ENCODE results near the gene CYP46A1.

The CYP46A1 gene

DNA sequence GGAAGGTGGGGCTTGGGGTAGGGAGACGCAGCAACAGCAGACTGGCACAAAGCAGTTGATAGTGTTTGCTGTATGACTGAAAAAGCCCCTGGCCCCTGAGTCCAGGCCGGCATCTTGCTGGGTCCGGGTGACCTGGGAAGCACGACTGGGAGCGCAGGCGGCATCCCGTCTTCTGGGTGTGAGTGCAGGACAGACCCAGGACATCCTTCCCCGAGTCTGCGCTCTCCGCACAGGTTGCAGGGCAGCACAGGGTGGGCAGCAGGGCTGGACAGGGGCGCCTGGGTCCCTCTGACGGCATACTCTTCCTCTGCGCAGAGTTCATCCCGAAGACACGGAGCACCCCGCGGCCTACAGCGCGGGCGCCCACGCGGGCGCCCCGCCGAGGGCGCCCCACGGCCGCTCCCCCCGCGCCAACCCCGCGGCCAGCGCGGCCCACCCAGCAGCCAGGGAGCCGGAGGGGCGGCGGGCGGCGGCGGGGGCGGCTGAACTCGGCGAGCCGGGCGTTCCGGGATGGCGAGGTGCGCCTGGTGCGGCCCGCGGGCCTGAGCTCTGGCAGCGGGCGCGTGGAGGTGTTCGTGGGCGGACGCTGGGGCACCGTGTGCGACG, 9.2 kb upstream of the CYP46A1 start:
- no peak for DNase-seq

DNA sequence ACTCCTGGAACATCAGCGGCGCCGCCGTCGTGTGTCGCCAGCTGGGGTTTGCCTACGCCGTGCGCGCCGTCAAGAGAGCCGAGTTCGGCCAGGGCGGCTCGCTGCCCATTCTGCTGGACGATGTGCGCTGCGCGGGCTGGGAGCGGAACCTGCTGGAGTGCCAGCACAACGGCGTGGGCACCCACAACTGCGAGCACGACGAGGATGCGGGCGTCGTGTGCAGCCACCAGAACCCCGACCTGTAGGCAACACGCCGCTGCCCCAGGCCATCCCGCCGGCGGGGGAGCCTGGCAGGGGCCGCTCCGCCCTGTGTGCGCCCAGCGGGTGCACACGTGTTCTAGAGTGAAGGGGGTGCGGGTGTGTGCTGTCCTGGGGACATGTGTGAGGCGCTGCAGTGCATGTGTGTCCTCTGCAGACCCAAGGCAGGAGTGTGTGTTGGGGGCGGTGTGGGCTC, 8.7 kb upstream of the CYP46A1 start:
- DNase-seq = no peak

DNA sequence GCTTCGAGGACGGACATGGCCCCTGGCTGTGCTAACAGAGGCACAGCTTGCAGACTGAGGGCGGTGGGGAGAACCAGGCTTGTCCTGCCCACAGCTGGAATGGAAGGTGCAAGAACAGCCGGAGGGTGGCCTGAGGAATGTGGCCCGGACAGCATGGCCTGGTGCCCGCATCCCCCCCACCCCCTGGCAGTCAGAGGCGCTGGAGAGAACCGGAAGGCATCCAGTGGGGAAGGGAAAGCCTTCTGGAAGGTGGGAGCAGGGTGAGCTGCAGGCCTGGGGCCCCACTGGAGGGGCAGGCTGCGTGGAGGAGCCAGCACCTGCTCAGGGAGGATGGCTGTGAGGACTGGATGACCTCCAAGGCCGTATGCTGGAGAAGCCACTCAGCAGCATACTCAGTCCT, 8.1 kb upstream of the CYP46A1 start:
- no peak for DNase-seq

DNA sequence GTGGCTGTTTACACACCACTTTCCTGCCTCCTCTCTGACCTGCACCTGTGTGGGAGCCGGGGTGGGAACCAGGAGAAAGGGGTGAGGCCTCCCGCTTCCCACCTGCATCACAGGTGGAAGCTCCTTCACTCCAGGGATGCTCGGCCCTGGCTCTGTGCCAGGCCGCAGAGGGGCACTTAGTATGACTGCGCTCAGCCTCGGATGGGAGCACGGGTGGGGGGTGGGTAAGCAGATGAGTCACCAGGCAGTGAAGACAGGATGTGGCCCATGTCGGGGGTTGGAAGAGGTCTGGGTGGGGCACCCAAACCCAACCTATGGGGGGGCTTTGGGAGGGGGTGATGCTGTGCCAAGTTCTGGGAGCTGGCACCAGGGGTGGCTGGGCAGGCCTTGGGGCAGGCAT, 7.4 kb upstream of the CYP46A1 start:
- DNase-seq = no peak

DNA sequence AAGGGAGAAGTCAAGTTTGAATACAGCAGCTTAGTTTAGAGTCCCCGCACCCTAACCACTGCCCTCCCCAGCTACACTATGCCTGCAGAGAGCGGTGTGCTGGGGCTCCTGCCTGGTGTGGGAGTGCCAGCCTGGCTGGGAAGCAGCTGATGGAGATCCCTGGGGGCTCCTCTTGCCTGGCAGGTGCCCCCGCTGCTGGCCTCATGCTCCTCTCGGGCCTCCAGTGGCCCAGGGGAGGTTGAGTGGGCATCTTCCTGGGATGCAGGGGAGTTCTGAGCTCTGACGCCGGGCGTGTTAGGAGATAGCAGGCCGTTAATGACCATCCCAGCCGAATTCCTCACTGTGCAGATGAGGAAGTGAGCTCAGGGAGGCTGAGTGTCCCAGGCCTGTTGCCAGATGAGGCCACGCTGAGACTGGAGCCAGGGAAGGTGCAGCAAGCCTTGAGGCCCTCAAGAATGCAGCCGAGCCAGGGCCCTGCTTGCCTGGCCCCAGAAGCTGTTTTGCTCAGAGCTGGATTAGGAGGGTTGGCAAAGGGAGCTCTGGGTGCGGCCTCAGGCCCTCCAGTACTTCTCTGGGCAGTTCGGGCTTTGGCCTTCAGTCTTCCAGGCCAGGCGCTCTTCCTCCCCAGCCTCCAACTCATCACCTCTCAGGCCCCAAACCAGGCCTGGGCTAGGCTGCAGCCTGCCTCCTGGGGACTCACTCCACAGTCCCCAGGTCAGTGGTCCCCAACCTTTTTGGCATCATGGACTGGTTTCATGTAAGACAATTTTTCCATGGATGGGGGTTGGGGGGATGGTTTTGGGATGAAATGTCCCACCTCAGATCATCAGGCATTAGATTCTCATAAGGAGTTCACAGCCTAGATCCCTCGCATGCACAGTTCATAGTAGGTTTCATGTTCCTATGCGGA, 6.6 kb upstream of the CYP46A1 start:
- no peak for DNase-seq

DNA sequence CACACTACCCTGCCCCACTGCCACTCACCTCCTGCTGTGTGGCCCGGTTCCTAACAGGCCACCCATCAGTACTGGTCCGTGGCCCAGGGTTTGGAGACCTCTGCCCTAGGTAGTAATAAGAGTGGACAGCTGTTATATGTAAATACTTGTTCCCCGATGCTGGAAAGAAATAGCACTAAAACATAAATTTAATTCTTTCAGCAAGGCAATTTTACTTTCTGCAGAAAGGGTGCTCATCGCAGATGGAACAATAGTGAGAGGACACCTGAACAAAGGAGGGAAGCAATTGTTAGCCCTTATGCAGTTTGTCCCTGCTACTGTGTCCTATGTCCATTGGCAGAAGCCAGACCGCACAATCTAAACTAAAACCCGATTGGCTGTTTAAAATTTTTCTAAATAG, 5.9 kb upstream of the CYP46A1 start:
- DNase-seq = no peak

DNA sequence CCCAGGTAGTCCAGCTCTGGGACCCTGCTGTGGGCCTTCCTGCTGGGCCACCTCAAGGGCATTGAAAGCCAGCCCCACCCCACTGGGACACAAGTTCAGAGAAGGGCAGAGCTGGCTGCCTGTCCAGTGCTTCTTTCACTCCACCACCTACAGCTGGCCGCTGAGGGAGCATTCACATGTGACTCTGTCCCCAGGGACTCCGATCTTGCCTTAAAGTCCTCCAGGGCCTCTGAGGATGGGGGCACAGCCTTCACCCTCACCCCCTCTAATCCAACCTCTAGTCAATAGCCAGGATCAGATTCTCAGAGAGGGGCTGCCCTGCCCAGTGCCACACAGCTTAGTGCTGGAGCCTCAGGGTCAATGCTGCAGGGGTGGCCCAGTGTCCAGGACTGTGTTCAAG, 5.0 kb upstream of the CYP46A1 start:
- DNase-seq = no peak

DNA sequence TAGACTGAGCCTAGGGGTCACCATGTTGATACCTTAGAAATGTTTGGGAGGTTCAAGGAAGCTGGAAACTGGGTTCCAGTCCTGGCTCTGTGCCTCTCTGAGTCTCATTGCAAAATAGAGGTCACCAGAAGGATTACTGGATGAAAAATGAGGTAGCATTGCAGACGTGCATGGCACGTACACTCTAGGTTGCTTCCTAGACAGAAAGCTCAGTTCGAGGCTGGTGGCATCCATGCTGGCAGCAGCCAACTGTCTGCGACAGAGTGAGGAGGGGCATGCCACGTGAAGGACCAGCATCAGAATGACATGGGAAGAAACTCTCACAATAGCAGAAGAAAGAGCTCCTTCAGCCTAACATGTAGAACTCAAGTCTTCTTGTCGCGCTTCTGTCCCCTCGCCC, 4.6 kb upstream of the CYP46A1 start:
- DNase-seq = no peak

DNA sequence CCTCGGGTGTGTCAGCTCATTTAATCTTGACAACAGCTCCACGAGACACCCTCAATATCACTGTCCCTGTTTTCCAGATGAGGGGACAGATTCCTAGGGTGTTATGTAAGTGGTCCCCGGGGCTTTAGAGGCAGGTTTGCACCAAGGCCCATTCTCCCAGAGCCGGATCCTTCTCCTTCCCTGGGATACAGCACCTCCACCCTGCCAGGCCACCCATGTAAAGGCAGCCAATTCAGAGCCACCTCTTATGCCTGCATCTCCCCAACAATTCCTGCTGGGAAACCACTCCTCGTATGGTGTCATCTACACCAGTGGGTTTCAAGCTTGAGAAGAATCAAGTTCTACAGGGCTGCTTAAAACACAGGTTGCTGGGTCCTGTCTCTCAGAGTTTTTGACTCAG, 4.1 kb upstream of the CYP46A1 start:
- DNase-seq = no peak

DNA sequence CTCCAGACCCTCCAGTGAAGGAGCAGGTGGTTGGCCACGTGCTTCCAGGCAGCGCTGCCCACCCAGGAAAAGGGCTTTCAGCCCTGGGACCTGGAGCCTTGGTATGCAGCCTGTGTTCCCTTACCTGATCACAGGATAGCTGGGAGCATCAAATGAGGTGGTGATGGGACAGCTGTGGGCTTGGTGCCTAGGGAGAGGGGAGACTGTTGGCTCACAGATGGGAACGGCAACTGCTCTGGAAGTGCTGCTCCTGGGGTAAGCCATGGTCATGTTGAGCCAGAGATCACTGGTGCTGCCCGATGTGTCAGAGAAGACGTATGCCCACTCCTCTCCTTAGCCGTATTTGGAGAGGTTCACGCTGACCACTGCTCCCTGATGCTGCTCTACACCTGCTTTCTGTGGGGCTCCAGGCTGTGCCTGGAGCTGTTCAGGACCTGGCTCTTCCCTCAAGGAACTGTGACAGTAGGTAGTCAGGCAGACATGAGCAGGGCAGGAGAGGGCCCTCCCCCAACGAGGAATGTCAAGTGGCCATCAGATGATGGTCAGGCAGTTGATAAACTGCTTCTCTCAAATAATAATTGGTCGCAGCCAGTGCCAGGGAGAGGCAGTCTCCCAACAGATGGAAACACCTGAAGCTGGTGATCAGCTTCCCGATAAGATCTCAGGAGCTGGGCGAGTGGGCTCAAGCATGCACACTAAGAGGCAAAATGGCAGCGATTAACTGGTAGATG, 2.8 kb upstream of the CYP46A1 start:
- DNase-seq = no peak

DNA sequence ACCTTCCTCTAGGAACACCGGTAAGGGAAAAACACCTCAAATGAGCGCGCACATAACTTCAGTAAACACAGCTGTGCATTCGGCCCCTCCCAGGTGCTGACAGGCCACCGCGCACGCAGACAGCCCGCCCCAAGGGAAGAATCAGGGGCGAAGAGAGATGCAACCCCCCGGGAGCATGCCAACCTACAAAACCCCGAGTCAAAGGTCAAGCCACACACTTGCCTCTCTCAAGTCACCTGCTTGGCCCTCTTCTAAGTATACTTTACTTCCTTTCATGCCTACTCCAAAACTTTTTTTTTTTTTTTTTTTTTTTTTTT, 2.3 kb upstream of the CYP46A1 start:
- no peak for DNase-seq

DNA sequence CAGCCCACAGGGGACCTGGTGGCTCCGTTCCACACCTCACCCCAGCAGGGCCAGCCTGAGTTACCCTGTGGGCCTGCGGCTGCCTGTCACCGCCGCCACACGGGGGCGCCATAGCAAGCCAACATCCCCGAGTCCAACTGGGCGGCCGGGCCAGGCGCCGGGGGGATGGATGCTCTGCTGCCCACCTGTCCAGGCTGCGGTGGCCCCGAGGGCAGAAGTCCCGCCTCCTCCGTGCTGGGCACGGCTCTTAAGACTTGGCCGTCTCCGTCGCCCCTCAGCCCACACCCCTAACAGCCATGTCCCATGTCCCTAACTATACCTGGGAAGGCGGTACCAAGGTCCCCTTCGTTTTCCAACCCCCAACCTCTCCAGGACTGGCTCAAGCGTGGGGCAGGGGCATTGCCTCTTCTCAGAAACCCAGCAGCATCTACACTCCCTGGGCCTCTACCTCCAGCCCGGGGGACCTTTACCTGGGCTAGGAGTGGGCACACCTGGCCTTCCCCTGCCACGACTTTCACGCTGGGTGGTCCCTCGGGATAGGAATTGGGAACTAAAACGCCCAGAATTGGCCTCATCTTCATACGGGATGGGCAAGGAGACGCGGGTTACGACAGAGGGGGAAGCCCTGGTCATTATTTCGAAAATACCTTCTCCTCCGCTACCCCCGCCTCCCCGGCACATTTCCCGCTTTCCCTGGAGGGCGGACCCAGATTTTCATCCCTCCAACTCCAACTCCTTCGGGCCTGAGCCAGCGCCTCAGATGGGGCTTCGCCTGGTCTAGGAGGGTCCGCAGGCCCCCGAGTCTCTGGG, 1.1 kb upstream of the CYP46A1 start:
- DNase-seq = peak; percentile 85

DNA sequence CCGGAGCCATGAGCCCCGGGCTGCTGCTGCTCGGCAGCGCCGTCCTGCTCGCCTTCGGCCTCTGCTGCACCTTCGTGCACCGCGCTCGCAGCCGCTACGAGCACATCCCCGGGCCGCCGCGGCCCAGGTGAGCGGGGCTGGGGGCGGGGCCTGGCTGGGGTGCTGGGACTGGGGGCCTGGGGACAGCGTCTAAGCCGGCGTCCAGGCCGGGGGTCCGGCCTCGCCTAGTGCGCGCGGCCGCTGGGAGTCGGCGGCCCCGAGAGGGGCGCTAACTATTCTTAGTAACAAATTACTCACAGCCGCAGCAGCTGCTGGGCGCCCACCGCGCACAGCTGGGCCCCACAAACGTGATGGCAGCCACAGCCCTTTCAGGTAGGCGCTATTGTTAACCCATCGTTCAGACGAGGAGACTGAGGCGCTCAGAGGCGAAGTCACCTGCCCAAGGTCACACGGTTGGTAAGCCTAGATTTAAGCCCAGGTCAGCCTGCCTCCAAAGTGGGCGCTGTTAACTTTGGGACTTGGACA, 374 bp downstream of the CYP46A1 start:
- no peak for DNase-seq

DNA sequence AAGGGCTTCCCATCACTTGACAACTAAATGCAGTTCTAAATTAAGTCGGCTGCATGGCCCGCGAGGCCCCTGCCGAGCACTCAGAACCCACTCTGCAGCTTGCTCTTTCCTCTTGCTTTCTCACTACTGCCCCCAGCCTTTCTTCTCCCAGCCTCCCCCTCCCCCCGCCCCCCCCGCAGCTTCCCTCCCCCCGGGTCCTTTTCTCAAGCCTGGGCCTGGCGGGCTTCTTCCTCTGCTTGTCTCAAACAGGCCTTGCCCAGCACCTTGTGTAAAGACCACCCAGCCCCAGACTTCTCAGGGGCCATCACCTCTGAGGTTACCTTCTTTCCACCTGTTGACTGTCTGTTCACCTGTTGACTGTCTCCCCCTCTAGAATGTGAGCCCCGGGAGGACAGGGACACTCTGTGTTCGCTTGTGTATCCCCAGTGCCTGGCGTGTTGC, 1.1 kb downstream of the CYP46A1 start:
- no peak for DNase-seq

DNA sequence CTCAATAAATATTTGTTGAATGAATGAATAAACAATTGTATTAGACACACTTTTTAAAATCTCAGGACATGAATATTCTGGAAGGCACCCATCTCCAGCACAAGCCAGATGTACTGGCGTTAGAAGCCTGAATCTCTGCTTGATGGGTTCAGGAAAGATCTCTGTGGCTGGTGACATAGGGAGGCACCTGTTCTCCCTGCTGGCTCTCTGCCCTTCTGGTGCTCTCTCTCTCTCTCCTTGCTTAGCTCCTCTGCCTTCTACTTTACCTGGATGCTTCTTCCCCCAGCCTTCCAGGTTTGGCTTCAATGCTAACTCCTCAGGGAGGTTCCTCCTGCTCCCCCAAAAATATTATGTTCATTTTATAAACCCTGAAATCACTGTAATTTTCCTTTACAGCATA, 1.5 kb downstream of the CYP46A1 start:
- no peak for DNase-seq

DNA sequence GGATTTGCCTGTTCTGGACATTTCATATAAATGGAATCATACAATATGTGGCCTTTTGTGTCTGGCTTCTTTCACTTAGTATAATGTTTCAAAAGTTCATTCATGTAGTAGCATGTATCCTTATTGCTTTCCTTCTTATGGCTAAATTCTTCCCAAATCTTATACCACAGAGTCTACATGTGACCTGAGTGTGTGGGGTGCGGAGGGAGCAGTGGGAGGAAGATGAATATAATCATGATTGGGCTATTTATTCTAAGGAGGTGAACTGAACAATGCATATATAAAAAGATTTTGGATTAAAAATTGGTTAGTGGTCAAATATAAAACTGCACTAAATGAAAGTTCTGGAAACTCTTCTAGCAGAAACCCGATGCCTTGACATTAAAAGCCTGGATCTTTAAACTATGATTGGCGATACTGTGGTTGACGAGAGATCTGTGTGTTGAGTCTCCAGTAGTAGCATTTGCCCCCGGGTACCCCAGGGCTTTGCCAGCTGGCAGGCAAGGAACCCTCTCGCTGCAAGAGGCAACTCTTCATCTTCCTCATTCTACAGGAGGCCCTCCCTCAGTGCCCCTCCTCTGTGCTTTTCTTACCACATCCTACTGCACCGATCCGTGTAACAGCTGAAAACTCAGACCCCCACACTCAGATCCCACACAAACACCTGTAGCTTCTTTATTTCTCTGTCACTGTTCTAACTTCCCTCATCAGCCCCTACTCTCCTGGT, 2.6 kb downstream of the CYP46A1 start:
- DNase-seq = no peak

DNA sequence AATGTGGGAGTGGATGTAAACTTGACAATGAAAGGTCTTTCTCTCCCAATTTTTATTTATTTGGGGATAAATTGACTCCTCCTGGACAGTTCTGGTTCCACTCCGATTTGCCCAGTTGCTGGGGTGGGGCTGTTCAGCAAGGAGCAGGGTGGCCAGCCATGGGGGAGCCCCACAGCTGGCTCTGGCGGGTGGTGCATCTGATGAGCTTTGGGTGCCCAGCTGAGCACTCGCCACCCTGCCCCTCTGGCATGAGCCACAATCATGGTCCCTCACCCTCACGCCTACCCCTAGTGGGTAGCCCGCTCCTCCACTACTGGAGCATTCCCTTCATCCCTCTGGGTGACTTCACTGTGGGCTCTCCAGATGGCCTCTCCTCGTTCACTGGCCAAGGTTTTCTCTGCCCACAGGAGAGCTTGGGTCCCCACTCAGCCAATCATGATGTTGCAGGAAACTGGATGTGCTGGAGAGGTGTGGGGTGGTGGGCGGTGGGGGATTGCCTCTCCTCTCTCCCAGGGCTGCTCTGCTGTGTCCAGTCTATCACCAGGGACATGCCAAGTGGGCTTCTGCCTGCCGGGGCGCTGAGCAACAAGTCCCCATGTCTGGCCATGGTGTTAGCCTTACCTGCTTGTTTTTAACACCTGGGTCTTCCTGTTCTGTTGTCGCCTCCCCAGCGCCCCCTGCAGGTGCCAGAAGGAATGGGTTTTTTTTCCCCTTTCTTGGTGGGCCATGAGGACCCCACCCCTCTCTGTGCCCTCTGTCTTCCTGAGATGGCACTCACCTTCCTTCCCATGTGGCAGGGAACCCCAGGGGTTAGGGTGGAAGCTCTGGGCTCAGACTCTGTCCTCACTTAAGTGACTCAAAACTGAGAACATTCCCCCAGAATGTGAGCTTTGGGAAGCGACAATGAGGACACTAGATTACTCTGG, 3.4 kb downstream of the CYP46A1 start:
- no peak for DNase-seq

DNA sequence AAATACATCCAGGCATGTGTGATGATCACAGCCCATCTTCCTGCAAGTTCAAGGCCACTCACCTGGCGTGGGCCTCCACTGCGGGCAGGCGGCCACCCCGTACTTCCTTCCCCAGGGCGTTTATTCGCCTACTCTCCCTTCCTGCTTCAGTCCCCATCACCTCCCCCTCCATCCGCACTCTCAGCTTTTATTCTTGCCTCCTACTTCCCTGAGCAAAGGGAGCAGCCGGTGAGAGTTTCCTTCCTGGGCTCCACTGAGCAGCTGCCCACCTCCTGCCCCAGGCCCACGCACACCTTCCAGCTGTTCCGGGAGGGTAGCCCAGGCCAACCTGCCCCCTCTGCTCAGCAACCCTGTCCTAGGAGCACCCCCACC, 4.1 kb downstream of the CYP46A1 start:
- no peak for DNase-seq

DNA sequence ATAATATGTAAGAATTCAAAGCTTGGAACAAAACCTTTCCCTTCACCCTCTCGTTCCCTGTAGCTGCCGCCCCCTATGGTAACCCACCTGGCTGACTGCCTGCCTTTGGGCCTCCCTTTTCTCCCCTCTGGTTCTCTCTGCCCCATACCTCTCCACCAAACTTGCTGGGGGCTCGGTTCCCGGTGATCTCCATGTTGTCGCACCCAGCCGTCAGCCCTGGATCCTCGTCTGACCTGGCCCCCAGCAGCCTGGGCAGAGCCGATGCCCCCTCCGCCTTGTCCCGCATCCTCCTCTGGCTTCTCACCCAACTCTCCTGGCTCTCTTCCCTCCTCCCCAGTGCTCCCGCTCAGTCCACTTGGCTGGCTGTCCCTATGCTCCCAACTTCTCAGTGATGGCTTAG, 4.5 kb downstream of the CYP46A1 start:
- no peak for DNase-seq

DNA sequence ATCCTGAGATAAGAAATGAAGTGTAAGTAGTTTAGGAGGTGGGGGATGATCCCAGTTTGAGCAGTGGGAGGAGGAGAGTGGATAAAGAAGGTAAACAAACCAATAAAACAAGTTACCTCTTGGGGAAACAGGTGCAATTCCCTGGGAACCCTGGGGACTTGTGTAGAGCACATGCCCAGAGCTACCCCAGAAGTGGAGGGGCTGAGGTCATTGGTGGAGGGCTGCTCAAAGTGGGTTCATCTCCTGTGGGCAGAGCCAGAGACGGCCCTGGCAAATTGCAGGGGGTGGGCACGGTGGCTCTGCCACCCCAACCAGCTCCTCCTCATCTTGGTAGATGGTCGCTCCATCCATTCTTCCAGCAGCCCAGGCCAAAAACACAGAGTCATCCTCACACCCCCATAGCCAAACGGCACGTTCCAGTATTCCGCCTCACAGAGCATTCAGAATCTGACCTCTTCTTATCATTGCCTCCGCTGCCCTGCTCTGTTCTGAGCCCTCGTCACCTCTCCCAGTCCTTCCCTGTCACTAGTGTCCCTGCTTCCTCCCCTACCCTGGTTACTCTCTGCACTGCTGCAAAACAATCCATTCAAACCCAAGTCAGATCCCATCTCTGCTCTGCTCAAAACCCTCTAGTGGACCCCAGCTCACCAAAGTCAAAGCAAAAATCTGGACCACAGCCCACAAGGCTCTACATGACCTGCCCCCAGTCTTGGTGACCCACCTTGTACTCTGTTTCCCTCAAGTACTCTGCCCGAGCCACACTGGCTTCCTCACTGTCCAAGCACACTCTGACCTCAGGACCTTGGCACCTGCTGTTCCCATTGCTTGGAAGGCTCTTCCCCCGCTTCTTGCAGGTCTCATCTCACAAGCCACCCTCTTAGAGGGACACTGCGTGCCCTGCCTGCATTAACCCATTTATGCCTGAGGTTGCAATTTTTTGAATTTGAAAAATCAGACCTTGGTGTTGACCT, 5.5 kb downstream of the CYP46A1 start:
- DNase-seq = no peak
